ENCODE measurements around the gene SNAI1.

SNAI1 gene

GRCh38 chr20:50013976-50014375 is 31.2 kb downstream of the SNAI1 start:
- no peak for DNase-seq (ENCODE audit: low spot score)

- DNase-seq (ENCODE audit: low spot score) = no peak
Observed at GRCh38 chr20:50014570-50015562, 32.1 kb downstream of the SNAI1 start.

- no peak for DNase-seq (ENCODE audit: low spot score)
Observed at GRCh38 chr20:50015636-50015992, 32.8 kb downstream of the SNAI1 start.

GRCh38 chr20:50015993-50016770 is 33.4 kb downstream of the SNAI1 start:
- no peak for DNase-seq (ENCODE audit: low spot score)

GRCh38 chr20:50017160-50017559 is 34.4 kb downstream of the SNAI1 start:
- DNase-seq (ENCODE audit: low spot score) = no peak

- DNase-seq (ENCODE audit: low spot score) = no peak
Observed at GRCh38 chr20:50017576-50018248, 34.9 kb downstream of the SNAI1 start.

GRCh38 chr20:50019466-50020256 is 36.9 kb downstream of the SNAI1 start:
- no peak for DNase-seq (ENCODE audit: low spot score)

GRCh38 chr20:50020288-50020687 is 37.5 kb downstream of the SNAI1 start:
- DNase-seq (ENCODE audit: low spot score) = no peak

- no peak for DNase-seq (ENCODE audit: low spot score)
Observed at GRCh38 chr20:50022676-50023075, 39.9 kb downstream of the SNAI1 start.

GRCh38 chr20:50023116-50023805 is 40.5 kb downstream of the SNAI1 start:
- no peak for DNase-seq (ENCODE audit: low spot score)

GRCh38 chr20:50026746-50027575 is 44.2 kb downstream of the SNAI1 start:
- DNase-seq (ENCODE audit: low spot score) = no peak

- DNase-seq (ENCODE audit: low spot score) = no peak
Observed at GRCh38 chr20:50027611-50028105, 44.9 kb downstream of the SNAI1 start.

GRCh38 chr20:50029083-50029696 is 46.4 kb downstream of the SNAI1 start:
- DNase-seq (ENCODE audit: low spot score) = no peak

- no peak for DNase-seq (ENCODE audit: low spot score)
Observed at GRCh38 chr20:50029697-50030461, 47.1 kb downstream of the SNAI1 start.

GRCh38 chr20:50032955-50033666 is 50.3 kb downstream of the SNAI1 start:
- no peak for DNase-seq (ENCODE audit: low spot score)

- no peak for DNase-seq (ENCODE audit: low spot score)
Observed at GRCh38 chr20:50034567-50035180, 51.9 kb downstream of the SNAI1 start.

- no peak for DNase-seq (ENCODE audit: low spot score)
Observed at GRCh38 chr20:50036703-50037102, 53.9 kb downstream of the SNAI1 start.

GRCh38 chr20:50037123-50037522 is 54.3 kb downstream of the SNAI1 start:
- DNase-seq (ENCODE audit: low spot score) = no peak
